NCI-H2107 treated with DMSO at 0.1 percent for 48 hours (cell line): ENCODE results near the gene BABAM2.

Experiments
- DNase-seq: peaks from one replicate; lab custom pipeline; 2025; ENCODE audit not compliant: unreplicated experiment; lab: John Stamatoyannopoulos, UW

The BABAM2 gene

DNA sequence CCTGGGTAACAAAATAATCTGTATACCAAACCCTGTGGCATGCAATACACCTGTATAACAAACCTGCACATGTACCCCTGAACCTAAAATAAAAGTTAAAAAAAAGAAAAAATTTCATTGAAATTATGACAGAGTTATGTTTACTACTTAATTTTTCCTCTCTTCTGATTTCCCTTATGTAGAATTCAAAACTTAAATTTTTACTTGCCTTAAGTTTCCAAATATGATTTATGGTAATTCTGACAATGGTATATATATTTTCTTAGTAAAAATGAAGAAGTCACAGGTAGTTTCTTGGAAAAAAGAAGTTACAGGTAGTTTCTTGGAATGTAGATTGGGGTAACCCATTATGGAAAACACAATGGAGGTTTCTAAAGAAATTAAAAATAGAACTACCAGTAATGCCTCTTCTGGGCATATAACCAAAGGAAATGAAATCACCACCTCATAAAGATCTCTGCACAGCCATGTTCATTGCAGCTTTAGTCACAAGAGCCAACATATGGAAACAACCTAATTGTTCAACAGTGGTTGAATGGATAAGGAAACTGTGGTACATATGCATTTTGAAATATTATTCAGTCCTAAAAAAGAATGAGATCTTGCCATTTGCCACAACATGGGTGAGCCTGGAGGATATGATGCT lies 164.9 kb downstream of the BABAM2 start:
- DNase-seq: no peak

DNA sequence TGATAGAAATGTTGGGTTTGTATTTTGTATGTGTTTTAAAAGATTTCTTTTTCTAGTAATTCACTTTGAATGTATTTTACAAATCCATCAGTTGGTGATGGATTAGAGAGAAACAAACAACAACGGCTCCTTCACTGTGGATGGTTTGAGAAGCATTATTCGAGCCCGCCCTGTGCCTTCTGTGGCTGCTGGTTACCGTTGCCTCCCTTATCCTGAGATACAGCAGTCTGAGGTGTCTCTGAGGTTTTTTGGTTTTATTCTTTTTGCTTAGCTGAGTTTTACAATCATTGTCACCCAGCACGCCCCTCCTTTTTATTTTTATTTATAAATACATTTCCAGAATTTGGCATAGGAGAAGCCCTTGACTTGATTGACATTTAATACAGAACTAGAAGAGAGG lies 168.3 kb downstream of the BABAM2 start:
- no peak for DNase-seq

- no peak for DNase-seq
Measured at GRCh38 chr2:28062867-28063266, 172.3 kb downstream of the BABAM2 start.

- no peak for DNase-seq
Measured at GRCh38 chr2:28063492-28063962, 173.0 kb downstream of the BABAM2 start.

GRCh38 chr2:28067602-28068001 lies 177.1 kb downstream of the BABAM2 start:
- DNase-seq: no peak

DNA sequence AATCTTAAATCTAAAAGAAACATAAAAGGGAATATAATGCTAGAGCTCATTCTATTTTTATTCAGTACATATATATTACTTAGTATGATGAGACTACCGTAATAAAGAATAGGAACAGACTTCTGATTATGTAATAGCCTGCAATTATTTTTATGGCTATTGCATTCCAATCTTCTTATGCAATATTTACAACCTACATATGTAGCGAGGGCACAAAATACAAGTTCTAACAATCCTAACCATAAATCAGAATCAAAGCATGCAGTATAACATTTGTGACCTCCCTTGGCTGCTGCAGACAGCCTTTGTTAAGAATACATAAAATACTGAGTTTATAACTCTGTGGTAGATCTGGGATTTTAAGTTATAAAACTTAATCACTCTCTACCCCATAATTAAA lies 177.6 kb downstream of the BABAM2 start:
- DNase-seq: no peak

DNA sequence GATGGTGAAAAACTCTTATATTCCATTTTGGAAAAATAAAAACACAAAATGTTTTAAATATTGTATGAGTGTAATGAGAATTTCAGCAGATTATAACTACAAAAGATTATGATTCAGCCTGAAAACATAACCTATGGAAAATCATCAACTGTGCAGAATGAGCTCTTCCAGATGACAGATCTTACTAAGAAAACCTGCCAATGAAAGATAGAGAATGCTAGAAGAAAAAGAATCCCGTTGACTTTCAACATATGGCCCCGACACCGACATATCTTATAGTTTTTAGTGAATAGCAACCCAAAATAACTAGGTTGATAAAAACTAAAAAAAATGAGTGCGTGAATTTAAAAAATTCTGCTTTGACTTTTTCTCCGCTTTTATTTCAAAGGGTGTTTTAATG lies 178.0 kb downstream of the BABAM2 start:
- no peak for DNase-seq

- DNase-seq: no peak
Measured at GRCh38 chr2:28071221-28071620, 180.7 kb downstream of the BABAM2 start.

DNA sequence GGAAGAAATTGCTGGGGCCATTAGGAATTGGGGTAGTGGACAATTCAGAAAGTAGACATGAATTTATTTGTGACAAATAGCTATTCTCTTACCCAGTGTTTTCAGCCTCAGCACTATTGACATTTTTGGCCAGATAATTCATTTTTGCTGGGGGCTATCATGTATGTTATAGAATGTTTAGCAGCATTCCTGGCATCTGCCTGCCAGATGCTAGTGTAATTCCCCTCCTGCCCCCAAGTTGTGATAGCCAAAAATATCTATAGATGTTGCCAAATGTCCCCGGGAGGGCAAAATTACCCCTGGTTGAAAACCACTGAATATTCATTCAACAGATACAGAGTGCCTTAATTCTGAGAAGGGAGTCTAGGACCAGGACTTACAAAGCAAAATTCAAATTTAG lies 183.6 kb downstream of the BABAM2 start:
- DNase-seq: no peak

- DNase-seq: no peak
Measured at GRCh38 chr2:28080911-28081310, 190.4 kb downstream of the BABAM2 start.

DNA sequence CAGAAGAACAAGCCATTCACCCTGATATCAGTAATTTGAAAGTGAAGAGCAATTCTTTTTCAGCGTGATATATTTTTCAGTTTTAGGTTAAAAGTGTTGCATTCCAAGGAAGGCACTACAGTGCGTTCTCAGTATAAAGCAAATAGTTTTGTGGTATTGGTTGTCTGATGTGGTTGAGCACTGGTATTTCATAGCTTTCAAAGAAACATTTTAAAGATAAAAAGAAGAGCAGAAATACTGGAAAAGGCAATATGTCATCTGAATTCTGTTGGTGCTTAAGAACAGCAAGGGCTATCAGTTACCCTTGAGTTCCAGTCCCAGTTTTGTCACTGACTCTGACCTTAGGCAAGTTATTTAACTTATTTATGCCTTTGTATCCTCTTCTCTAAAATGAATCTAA lies 191.6 kb downstream of the BABAM2 start:
- DNase-seq: no peak

- DNase-seq: no peak
Measured at GRCh38 chr2:28083476-28083875, 192.9 kb downstream of the BABAM2 start.

- no peak for DNase-seq
Measured at GRCh38 chr2:28084564-28084963, 194.0 kb downstream of the BABAM2 start.

DNA sequence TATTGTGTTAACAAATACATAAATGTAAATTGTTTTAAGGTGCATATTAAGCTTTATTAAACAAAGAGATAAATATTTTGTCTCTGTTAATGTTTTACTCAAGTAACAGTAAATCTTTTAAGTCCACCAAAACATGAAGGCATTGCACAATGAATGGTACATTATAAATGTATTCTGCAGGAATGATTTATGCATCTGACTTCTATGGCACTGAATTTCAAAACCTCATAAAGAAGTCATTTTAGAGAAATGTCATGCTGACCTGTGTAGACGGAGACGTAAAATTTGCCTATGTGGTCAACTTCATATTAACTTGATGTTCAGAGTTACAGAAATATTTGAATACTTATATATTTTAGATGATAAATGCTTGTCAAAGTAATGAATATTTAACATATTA lies 194.7 kb downstream of the BABAM2 start:
- no peak for DNase-seq

GRCh38 chr2:28086611-28087010 lies 196.1 kb downstream of the BABAM2 start:
- no peak for DNase-seq

- no peak for DNase-seq
Measured at GRCh38 chr2:28088970-28089369, 198.4 kb downstream of the BABAM2 start.

- no peak for DNase-seq
Measured at GRCh38 chr2:28089486-28089885, 199.0 kb downstream of the BABAM2 start.

GRCh38 chr2:28093308-28093707 lies 202.8 kb downstream of the BABAM2 start:
- no peak for DNase-seq

GRCh38 chr2:28093768-28094167 lies 203.2 kb downstream of the BABAM2 start:
- DNase-seq: no peak

DNA sequence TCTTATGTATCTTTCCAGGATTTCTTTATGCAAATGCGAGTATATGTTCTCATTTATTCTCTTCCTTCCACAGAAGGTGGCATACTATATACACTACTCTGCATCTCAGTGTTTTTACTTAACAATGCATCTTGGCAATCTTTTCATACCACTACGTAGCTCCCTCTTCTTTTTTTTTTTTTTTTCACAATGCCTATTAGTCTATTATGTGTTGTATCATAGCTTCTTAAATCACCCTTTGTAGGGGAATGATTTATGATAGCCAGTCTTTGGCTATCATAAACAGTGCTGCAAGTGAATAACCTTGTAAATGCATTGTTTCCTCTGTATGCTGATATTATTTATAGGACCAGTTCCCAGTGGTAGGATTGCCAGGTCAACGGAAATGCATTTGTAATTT lies 204.2 kb downstream of the BABAM2 start:
- no peak for DNase-seq

GRCh38 chr2:28095622-28096021 lies 205.1 kb downstream of the BABAM2 start:
- DNase-seq: no peak

GRCh38 chr2:28096421-28096820 lies 205.9 kb downstream of the BABAM2 start:
- DNase-seq: no peak

GRCh38 chr2:28098501-28099225 lies 208.1 kb downstream of the BABAM2 start:
- no peak for DNase-seq
